ENCODE results near the gene RPL31.

RPL31 gene

DNA sequence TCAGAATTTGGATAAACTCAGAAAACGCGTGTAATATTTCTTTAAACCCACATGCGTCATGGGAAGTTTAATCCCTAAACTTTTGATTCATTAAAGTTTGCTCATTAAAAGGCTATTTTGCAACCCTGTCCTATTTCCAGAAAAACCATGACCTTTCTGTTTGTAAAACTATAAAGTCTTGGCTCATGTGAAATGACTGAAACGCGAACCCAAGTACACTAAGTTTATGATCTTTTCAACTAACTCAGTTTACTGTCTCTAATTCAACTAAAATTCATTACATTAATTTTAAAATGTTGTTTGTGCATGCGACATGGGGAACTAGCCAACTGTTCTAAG is 3.9 kb upstream of the RPL31 start:
- DNase-seq, result no peak

DNA sequence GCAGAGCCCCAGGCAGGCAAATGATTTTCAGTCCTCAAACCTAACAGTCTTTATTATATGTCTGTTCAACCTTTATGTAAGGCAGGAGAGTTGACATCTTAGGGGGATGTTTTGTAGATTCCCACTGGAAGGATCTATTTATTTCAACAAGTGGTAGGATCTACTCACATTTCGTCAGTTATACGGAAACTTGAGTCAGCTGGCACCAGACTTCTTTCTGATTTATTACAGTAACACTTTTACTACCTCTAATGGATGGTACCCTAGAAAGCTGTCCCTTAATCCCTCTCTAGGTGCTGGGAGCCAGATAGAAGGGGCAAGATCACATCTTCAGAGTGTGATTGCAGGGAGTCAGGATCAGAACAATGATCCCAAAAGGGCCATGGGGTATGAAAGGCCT is 2.1 kb upstream of the RPL31 start:
- DNase-seq, result no peak

DNA sequence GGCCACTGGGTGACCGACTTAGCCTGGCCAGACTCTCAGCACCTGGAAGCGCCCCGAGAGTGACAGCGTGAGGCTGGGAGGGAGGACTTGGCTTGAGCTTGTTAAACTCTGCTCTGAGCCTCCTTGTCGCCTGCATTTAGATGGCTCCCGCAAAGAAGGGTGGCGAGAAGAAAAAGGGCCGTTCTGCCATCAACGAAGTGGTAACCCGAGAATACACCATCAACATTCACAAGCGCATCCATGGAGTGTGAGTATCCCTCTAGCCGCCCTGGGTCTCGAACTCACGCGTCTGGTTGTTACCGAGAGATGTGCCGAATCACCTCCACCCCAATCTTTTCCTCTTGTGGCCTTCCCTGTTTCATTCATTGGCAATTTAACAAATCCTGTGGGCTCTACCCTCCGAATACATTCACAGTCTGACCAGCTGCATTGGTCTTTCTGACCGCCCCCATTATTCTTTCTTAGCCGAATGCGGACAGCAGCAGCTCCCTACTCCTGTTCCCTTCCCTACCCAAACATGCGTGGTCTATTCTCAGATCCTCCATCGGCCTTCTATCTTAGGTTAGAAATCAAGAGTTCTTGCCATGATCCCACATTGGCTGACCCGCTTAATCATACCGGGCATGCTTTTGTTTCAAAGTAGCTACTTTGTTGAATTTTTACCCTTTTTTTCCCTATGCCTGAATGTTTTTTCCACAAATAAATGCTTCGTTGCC is 631 bp downstream of the RPL31 start:
- peak; percentile 40 for DNase-seq

DNA sequence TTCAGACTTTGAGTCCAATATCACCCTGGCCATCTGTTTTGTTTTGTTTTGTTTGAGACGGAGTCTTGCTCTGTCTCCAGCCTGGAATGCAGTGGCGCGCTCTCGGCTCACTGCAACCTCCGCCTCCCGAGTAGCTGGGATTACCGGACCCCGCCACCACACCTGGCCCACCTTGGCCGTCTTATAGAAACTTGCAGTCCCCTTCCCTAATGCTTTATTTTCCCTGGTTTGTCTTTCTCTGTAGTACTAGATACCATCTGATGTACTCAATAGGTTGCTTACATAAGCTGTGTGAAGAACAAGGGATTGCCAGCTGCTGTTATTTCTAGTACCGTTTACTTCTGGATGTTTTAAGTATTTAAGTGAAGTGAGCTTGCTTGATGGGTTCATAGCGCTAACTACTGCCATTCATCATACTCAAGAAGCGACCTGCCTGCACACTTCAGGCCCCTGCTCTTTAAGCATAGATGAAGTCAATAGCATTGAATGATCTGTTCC is 1.2 kb downstream of the RPL31 start:
- DNase-seq, result no peak

DNA sequence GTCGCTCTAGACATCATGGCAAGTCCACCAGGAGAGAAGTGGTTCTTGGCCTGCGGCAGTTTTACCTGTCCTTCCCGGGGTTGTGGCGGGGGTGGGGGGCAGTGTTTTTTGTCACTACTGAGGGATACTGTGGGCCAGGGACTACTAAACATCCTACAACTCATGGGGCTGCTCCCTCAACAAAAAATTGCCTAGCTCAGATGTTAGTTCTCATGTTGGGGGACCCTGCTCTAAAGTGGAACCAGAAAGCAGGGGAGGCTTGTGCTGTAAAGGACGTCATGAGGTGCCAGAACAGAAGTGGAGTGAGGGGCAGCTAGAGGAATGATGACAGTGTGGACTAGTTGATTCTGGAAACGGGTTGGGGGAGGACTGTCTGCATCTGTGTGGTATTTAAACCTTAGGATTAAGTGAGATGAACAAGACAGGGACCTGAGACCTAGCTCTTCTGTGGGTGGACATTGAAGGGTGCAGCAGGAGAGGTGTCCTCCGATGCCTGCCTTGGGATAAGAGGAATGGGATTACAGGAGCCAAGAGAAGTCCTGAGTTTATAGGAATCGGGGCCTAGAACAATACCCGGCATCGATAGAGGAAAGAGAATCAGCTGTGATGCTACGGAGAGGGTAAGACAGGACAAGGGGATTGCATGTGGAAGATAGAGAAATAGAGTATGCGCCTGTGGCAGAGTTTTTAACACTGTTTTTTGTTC is 2.7 kb downstream of the RPL31 start:
- DNase-seq, result no peak

DNA sequence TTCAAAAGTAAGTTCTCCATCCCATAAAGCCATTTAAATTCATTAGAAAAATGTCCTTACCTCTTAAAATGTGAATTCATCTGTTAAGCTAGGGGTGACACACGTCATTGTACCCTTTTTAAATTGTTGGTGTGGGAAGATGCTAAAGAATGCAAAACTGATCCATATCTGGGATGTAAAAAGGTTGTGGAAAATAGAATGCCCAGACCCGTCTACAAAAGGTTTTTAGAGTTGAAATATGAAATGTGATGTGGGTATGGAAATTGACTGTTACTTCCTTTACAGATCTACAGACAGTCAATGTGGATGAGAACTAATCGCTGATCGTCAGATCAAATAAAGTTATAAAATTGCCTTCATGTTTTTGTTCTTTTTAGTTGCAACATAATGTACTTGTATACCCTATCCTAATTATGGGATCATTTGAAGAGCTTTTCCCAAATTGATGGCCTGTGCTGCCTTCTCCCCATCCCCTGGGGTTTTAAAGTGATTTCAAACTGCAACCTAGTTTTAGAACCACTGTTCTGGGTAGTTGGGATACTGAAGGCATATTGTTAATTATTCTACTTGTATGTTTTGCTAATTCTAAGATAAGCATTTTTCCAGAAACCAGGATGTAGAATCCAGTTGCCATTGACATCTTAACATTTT is 4.1 kb downstream of the RPL31 start:
- DNase-seq, result no peak

DNA sequence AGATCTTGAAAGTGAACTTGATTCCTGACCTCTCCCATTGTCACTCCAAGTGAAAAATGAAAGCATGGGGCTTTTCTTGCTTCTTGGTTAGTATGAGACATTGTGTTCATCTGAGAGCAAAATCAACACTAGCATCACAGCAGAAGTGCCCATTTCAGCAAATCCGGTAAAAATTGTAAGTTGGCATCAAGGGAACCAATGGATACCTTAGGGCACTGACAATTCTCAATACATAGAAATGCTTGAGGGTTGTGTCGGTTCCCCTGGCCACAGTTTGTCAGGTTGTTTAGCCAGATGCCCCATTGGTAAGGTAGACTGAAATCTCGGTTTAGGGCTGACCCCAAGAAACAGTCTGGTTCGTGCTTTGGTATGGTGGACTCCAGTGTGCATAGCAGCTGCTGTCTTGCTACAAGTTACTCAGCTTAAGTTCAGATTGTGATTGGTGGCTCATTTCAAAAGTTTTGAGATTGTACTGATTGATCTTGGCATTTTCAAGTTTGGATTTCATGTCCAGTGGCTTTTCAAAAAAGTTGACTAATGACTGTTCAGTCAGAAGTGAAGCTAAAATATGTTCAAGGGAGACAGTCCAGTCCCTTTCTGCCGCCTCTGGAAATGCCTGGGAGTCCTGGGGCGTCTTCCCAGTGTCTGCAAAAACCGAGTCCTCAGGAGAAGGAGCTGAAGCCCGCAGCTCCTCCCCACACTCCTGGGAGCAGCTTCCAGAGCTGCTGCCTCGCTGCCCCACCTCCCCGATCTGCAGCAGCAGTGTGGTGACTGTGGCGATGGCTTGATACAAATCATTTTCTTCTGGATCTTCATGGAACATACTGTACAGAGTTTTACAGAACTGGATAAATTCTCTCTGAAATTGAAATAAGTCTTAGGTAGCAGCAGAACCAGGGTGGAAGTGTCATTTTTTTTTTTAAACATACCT is 5.6 kb downstream of the RPL31 start:
- DNase-seq, result peak; percentile 38

DNA sequence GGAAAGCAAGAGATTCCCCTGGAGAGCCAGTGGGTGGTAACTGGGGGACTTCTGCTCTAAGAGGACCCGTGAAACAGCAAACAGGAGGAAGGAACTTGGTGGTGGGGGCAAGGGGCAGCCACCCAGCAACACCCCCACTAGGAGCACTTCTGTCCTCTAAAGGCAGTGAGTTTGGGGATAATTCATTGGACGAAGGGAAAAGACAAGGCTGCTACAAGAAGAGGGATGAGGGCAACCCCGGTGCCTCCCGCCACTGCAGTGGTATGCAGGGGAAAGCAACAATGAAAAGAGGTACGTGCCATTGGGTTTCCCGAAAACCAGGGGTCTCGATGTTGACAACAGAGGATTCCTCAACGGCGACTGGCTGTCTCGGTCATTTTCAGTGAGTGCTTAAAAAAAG is 9.1 kb downstream of the RPL31 start:
- no peak for DNase-seq

DNA sequence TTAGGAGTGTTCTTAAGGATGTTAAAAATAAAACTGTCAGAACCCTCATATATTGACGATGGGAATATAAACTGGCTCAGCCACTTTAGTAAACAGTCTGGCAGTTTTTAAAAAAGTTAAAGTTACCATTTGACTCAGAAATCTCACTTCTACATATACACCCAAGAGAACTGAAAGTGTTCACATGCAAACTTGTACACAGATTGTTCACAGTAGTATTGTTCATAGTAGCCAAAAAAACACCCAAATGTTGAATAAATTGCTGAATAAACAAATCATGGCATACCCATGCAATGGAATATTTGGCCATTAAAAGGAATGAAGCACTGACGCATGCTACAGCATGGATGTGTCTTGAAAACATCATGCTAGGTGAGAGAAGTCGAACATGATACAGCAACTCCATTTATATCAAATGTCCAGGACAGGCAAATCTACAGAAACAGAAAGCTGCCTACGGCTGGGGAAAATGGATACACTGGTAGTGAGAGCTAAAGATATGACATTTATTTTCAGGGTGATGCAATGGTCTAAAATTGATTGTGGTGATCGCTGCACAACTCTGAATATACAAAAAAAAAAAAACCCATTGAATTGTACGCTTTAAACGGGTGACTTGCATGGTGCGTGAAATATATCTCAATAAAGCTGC is 10.1 kb downstream of the RPL31 start:
- DNase-seq, result peak; percentile 58

DNA sequence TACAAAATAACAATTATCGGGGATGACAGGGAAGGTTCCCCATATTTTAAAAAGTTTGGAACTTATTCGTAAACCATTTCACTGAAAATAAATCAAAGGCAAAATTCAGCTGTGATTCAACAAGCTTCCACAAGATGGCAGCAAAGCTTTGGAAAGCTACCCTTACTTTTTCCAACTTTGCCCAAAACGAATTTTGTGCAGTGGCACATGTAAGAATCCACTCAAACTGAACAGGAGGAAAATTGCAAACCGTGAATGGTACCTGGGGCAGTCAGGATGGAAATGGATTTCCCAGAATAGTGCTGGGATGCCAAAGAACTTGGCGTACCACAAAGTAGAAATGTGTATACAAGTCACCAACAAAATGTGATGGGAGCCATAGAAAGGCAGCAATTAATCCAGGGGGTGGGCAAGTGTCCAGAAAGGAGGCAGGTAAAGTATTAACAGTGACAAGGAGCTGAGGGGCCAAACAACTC is 10.7 kb downstream of the RPL31 start:
- DNase-seq, result peak; percentile 44

DNA sequence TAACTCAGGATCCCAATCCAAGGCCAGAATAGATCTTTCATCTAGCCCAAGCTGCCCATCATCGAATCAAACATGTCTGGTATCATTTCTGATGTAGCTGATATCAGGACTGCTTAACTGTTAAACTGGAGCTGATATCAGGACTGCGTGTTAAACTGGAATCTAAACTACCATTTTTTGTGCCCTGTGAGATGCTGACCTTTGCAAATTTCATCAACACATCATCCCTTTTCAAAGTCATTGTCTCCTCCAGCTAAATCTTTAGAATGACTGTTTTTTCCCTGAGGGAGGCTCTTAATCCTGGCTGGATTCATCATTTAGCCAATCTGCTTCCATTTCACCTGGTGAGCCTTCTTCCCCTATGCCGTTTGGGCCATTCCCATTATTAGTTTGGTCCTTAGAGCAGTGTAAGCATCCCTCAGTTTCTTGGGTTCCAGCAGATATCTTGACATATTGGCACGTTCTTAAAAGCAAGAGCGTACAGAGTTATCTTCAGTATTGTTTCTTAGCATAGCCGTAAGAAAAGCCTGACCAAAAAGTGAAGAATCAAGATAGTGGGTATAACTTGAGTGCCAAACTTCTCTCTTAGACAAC is 12.3 kb downstream of the RPL31 start:
- DNase-seq, result no peak

DNA sequence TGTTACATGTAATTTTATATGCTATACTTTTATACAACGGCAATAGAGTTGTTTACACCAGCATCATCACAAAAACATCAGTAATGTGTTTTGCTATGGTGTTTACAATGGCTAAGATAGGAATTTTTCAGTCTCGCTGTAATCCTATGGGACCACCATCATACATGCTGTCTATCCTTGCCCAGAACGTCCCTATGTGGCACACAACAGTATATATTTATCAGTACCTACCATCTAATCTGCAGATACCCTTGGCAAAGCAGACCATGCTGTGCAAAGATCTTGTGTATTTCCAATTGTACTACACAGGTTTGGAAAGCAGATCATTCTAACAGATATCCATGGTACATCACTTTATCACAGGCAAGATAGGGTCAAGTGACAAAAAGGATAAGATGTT is 15.3 kb downstream of the RPL31 start:
- no peak for DNase-seq

DNA sequence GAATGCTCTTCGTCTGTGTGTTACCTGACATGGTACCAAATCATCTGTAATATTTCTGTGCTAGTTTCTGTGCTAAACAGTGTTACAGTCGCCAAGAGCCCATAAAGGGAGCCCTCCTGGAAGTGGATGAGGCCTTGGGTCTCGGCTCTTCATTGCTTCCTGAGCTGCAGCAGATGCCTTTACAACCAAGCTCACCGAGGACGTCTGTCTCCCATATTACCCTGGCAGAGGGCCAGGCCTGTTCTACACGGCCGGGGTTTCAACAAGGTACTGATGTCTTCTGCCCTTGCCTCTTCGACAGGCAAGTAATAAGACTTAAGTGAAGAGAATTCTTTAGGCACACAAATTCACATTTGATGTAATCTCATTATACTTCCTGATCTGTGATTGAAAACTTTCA is 16.8 kb downstream of the RPL31 start:
- no peak for DNase-seq

DNA sequence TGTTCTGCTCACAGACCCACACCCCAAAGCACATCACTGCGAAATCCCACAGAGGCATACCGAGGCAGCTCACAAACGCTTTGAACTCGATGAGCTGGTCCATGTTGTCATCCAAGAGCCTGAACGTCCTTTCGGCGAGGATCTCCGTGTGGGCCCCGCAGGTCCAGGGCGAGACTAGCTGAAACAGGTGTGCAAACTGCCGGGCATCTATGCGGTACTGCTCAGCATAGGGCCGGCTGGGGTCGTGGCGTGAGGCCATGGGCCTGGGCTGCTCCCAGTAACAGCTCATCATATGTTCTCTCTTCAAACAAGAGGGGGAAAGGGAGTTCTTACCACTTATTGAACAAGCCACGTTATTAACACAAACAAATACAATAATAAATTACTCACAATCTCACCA is 20.1 kb downstream of the RPL31 start:
- no peak for DNase-seq

DNA sequence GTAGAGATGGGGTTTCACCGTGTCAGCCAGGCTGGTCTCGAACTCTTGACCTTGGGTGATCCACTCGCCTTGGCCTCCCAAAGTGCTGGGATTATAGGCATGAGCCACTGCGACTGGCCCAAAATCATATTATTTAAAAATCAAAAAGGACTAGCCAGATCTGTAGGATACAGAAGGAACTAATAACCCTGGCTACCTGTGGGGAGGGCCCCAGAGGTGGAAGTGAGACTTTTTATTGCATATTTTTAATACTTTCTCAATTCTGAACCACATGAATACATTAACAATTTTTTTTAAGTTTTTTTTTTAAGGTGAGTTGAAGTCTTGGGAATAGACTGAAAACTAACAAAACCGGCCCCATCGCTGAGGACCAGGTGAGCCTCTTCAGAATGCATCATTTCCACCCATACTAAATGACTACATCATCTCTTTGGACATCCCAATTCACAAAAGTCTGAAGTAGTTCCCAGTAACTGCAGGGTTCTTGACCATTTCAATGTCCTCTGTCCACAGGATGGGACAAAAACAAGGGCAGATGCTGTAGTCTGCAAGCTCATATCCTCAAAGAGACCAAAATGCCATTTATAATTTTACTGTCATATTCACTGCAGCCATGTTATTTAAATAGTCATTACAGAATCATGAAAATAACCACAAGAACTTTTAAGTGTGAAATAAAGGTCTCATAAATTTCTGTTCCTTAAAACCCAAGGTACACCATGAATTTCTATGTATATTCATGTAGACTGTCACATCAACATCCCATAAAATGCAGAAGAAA is 21.4 kb downstream of the RPL31 start:
- DNase-seq, result no peak

DNA sequence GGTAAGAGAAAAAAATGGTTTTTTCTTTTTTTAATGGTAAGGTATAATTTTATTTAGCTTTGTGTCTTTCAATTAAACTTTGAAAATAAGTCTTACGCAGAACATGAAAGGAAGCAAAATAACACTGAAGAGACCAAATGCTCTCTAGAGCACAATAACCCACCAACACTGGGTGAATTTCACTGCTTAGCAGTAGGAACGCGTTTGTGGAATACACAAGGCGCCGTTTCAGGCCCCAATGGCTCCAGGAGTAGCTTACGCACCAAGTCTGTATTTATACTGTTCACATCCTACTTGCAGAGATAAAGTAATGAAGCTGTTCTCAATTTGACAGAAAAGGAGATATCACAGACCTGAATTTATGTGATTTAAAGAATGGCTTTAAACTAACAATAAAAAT is 23.5 kb downstream of the RPL31 start:
- no peak for DNase-seq

DNA sequence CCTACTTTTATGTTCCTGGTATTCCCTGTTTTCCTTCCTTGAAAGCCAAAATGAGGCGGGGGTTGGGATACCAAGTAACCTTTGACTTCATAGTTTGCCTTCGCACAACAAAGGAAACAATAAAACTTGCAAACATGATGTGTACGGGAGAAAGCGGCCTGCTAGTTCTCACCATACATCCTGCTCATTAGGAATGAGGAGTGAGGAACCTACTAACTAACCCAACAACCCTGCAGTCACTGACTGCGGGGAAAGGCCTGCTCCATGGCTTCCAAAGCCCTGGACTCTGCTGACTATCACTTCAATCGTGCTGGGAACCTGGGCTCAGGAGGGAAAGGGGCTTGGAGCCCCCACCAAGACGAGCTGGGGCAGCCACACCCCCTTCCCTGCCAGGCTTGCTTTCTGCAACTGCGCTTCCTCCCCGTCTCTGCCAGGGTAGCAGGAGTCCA is 24.2 kb downstream of the RPL31 start:
- DNase-seq, result no peak

DNA sequence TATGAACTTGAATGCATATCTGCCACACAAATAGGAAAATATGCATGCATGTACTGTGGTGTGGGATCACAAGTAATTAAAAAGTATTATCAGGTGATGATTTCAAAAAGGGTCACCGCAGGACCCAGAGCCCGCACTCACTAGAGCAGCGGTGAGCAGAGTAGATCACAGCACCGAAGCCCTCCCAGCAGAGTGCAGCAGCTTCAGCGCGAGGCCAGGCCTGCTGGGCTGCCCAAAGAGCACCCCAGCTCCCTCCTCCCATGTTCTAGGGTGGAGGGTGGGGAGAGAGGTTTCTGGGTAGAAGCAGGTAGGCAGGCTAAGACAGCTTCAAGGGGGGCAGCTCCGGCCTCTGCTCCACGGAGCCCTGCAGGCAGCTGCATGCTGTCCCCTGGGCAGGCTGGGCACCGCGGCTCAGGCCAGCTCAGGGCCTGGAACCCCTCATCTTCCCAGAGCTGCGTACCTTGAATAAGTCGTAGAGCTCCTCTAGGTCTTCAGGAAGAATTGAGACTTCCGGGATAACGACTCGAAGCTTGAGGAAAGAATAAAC is 24.9 kb downstream of the RPL31 start:
- DNase-seq, result no peak

DNA sequence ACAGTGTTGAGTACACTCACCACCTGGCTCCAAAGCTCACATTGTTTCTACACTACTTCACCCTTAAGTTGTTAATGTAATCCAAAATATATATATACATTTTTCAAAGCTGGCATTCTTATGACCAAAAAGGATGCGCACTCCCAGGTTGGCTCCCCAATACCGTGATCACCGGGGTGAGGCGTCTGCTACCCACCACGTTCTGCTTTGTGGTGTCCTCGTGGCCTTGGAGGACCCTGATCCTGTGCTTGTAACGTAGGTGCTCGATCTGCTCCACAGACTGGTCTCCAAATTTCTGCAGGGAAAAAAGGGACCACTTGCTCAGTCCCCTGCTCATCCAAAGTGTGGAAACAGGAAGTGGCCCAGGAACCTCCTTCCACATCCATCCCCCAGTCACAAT is 25.8 kb downstream of the RPL31 start:
- DNase-seq, result no peak

DNA sequence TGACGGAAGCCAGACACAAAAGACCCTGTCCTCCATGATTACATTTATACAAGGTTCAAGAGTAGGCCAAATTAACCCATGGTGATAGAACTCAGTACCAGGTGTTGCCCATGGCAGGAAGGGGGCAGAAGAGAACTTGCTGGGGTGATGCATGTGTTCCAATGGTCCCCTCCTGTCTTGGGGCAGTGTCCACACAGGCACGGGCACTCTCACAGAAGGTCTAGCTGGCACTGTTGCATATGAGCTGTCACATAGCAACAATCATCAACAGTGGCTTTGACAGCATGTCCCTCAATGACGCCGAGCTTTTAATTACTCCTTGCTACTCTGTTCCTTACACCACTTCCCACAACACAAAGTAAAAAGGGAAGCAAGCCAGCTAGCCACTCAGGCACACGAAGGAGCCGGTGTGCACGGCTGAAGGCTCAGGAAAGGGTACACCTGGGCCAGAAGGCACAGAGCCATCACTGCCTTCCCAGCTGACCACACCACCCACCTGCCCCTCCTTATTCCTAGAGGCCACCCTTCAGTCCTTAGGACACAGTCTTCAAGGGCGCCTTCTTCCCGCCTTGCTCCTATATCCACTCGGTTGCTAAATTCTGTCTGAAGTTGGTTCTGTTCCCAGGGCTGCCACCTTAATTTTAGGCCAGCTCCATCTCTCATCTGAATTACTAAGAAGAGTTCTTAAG is 28.9 kb downstream of the RPL31 start:
- no peak for DNase-seq
